PFSK-1 (cell line): Measurements from ENCODE around the gene C1orf210.

Experiments used
- FOXP2 ChIP-seq: optimal IDR thresholded peaks from 2 replicates; pipeline ENCODE3; 2011; ENCODE audit warnings: borderline replicate concordance, control low read depth, inconsistent platforms; ENCODE audit not compliant: insufficient read depth; ENCODE audit errors: extremely low read length, extremely low read depth
- POLR2AphosphoS5 ChIP-seq: IDR thresholded peaks from 2 replicates; pipeline ENCODE4 v1.6.1; 2012; ENCODE audit warnings: low read depth, mild to moderate bottlenecking, control low read depth, low read length, moderate library complexity
- SIN3A ChIP-seq: IDR thresholded peaks from 2 replicates; pipeline ENCODE4 v1.6.1; 2012; ENCODE audit warnings: mild to moderate bottlenecking, low read length, moderate library complexity, borderline replicate concordance; ENCODE audit not compliant: insufficient read depth
- TAF1 ChIP-seq: IDR thresholded peaks from 2 replicates; pipeline ENCODE4 v1.6.1; 2012; ENCODE audit warnings: low read length, control low read depth, borderline replicate concordance; ENCODE audit not compliant: insufficient read depth
- TF ChIP-seq, protein P1 (sequence below), 2 experiments: IDR thresholded peaks; 2 replicates each; pipeline versions ENCODE4 v1.6.1 to v1.8.0; 2011 to 2012; ENCODE audit warnings: low read depth in 2 of 2, low read length in 2 of 2, control low read depth in 1 of 2, inconsistent platforms in 1 of 2, mild to moderate bottlenecking in 1 of 2, moderate library complexity in 1 of 2; ENCODE audit not compliant: insufficient read depth in 1 of 2

The C1orf210 gene

DNA sequence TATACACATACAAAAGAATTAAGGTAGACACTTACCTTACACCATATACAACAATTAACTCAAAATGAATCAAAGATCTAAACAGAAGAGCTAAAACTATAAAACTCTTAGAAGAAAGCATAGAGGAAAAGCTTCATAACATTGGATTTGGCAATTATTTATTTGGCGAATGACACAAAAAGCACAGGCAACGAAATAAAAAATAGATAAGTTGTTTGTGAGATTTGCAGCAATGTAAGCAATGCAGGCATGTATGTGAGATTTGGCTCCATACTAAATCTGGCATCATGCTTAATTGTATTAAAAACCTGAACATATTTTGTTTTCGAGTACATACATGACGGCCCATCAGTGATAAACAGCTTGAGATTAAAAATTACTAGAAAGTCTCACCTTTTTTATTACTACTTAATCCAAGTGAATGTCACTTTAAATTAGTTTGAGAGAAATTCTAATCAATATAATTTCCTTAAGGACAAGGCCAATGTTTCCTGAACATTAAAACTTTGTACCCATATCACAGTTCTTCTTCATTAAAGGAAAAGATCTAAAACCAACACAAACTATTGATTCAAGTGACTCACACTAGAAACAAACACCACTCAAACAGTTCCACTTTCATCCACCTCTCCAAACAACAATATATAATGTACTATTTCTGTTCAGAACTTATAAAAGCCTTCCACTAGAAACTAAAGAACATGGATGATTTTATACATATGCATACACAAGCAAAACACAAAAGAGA, 38.7 kb downstream of the C1orf210 start:
- no peak for TF ChIP-seq SIN3A
- TF ChIP-seq FOXP2, result no peak
- TF ChIP-seq TAF1, result no peak
- no peak for TF ChIP-seq POLR2AphosphoS5
- TF ChIP-seq, protein P1, sequence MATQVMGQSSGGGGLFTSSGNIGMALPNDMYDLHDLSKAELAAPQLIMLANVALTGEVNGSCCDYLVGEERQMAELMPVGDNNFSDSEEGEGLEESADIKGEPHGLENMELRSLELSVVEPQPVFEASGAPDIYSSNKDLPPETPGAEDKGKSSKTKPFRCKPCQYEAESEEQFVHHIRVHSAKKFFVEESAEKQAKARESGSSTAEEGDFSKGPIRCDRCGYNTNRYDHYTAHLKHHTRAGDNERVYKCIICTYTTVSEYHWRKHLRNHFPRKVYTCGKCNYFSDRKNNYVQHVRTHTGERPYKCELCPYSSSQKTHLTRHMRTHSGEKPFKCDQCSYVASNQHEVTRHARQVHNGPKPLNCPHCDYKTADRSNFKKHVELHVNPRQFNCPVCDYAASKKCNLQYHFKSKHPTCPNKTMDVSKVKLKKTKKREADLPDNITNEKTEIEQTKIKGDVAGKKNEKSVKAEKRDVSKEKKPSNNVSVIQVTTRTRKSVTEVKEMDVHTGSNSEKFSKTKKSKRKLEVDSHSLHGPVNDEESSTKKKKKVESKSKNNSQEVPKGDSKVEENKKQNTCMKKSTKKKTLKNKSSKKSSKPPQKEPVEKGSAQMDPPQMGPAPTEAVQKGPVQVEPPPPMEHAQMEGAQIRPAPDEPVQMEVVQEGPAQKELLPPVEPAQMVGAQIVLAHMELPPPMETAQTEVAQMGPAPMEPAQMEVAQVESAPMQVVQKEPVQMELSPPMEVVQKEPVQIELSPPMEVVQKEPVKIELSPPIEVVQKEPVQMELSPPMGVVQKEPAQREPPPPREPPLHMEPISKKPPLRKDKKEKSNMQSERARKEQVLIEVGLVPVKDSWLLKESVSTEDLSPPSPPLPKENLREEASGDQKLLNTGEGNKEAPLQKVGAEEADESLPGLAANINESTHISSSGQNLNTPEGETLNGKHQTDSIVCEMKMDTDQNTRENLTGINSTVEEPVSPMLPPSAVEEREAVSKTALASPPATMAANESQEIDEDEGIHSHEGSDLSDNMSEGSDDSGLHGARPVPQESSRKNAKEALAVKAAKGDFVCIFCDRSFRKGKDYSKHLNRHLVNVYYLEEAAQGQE (IDR thresholded peaks at IDR 0.05; ENCODE audit: insufficient read depth in 1 of 2, low read depth in 2 of 2, low read length in 2 of 2), result no peak

DNA sequence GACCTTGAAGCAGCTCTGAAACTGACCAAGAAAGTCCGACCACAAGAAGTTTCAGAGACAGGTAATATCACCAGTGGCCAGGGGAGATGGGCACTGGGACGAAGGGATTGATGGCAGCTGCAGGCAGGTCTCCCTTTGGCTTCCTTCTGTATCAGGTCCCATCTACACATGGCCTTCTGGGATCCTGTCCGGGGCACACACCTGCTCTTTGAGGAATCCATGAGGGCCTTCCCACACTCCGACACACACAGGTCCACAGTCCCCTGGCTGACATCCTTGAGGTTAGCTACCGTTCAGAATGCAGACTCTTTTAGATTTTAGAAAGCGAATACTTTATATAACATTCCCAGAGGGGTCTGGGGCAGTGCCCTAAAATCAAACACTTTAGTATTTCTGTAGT, 42.1 kb downstream of the C1orf210 start:
- TF ChIP-seq FOXP2, result no peak
- TF ChIP-seq TAF1, result no peak
- no peak for TF ChIP-seq POLR2AphosphoS5
- TF ChIP-seq SIN3A, result no peak
- TF ChIP-seq, protein P1 (IDR thresholded peaks at IDR 0.05; ENCODE audit: insufficient read depth in 1 of 2, low read depth in 2 of 2, low read length in 2 of 2), result no peak

DNA sequence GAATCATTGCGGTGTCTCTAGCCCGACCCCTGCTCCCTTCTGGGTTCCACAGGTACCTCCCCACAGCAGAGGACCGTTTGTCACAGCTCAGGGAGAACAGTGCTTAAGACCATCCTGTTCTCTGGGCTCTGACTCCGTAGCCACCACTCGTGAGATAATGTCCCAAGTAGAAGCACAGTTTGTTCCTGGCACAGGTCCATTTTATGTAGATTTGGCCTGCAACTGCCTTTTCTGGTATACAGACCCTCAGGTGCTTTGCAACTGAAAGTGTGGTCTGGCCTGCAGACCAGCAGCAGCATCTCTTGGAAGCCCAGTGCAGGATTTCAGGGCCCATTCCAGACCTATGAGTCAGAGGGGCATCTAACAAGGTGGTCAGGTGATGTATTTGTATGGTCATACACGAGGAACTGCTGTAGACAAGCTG, 44.0 kb downstream of the C1orf210 start:
- TF ChIP-seq, protein P1 (IDR thresholded peaks at IDR 0.05; ENCODE audit: insufficient read depth in 1 of 2, low read depth in 2 of 2, low read length in 2 of 2), result no peak
- no peak for TF ChIP-seq FOXP2
- no peak for TF ChIP-seq POLR2AphosphoS5
- TF ChIP-seq TAF1, result no peak
- no peak for TF ChIP-seq SIN3A

DNA sequence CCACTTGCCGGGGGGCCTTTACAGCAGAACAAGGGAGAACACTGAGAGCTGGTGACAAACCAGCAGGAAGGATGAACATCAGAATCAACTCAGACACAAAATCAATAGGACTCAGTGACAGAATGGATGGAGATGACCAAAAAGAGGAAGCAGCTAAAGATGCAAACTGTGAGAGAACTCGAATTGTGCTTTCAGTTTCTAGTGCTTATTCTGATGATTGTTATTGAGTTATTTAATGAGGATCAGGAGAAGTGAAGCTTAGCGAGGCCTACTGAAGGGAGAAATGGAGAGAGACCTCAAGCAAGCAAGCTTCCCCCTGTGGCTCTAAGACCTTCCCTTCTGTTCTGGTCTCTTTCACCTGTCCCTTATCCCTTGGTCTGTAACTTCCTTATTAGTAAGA, 45.9 kb downstream of the C1orf210 start:
- TF ChIP-seq, protein P1 (IDR thresholded peaks at IDR 0.05; ENCODE audit: insufficient read depth in 1 of 2, low read depth in 2 of 2, low read length in 2 of 2), result no peak
- TF ChIP-seq FOXP2, result no peak
- no peak for TF ChIP-seq TAF1
- no peak for TF ChIP-seq SIN3A
- TF ChIP-seq POLR2AphosphoS5, result no peak
